ENCODE measurements around the gene CHRM1.

CHRM1 gene

DNA sequence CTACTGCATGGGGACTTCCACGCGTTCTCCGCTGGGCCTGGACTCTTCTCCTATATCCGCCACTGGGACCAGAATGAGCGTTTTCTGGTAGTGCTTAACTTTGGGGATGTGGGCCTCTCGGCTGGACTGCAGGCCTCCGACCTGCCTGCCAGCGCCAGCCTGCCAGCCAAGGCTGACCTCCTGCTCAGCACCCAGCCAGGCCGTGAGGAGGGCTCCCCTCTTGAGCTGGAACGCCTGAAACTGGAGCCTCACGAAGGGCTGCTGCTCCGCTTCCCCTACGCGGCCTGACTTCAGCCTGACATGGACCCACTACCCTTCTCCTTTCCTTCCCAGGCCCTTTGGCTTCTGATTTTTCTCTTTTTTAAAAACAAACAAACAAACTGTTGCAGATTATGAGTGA, 32.8 kb downstream of the CHRM1 start:
- ChIA-PET POLR2A (no interaction called here), CTCF (no interaction called here)
- TF ChIP-seq CTCF (IDR thresholded peaks at IDR 0.05; ENCODE audit: control extremely low read depth, extremely low read depth, low read depth, missing control alignments), result no peak
- DNase-seq (ENCODE audit: extremely low spot score), result no peak

- no peak for TF ChIP-seq CTCF (IDR thresholded peaks at IDR 0.05; ENCODE audit: control extremely low read depth, extremely low read depth, low read depth, missing control alignments)
- ChIA-PET POLR2A (interaction anchor here (0.6 to 2.3 kb wide), 5 partner anchors 29 to 922 kb away, joined by 3 to 13 read pairs (median 4); no protein-coding TSS in a partner anchor), CTCF (interaction anchor here (1.0 to 2.2 kb wide), 7 partner anchors 13 to 514 kb away, joined by 3 to 11 read pairs (median 5); partner anchors contain the start of gene TMEM179B)
- DNase-seq (ENCODE audit: extremely low spot score), result no peak
Observed at GRCh38 chr11:62885137-62885750, 35.9 kb downstream of the CHRM1 start.

GRCh38 chr11:62883673-62884072, 37.5 kb downstream of the CHRM1 start:
- POLR2A ChIA-PET, result interaction anchor here (1.3 to 1.5 kb wide), 2 partner anchors 42 to 292 kb away, joined by 3 to 8 read pairs; partner anchors contain the start of gene TUT1
- no peak for DNase-seq (ENCODE audit: extremely low spot score)
- TF ChIP-seq CTCF (IDR thresholded peaks at IDR 0.05; ENCODE audit: control extremely low read depth, extremely low read depth, low read depth, missing control alignments), result no peak
- CTCF ChIA-PET, result interaction anchor here (1.2 to 3.3 kb wide), 9 partner anchors 11 to 459 kb away, joined by 3 to 15 read pairs (median 5); partner anchors contain the start of gene TMEM179B

DNA sequence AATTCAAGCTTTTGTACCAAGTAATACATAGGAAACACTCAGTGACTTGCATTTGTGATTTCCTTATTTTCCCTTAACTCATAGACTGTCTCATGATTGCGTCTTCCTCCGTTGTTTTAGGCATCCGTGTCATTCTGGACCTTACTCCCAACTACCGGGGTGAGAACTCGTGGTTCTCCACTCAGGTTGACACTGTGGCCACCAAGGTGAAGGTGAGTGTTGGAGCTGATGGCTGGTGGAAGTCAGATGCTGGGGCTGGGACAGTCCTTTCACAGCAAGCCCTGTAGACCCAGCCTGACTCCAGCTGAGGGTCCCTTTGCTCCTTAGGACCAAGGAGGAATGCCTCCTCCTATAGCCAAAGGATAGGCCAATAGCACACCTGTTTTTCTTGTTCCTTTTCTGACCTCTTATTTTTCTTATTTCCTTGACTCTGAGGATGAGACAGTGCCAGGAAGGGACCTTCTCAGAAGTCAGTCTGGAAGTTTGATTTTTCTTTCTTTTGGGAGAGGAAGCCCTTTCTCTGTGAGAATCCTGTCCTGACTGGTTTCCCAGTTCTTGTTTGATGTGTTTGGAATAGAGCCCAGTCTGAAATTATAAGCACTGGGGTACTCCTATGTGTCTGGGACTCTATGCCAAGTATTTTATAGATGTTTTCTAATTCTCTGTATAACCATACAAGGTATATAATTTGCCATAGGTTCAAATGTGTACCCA, 38.2 kb downstream of the CHRM1 start:
- TF ChIP-seq CTCF (IDR thresholded peaks at IDR 0.05; ENCODE audit: control extremely low read depth, extremely low read depth, low read depth, missing control alignments), result no peak
- POLR2A ChIA-PET, result interaction anchor here (1.1 to 2.0 kb wide), 2 partner anchors 43 to 218 kb away, joined by 3 to 13 read pairs; partner anchors contain the start of genes C11orf98, CSKMT and WDR74

DNA sequence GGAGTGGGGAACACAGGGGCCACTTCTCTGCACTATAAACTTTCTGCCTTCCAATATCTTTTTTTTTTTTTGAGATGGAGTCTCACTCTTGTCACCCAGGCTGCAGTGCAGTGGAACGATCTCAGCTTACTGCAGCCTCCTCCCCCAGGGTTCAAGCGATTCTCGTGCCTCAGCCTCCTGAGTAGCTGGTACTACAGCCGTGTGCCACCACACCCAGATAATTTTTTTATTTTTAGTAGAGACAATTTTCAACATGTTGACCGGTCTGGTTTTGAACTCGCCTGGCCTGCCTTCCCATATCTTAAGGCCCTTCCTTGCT, 38.8 kb downstream of the CHRM1 start:
- no peak for TF ChIP-seq CTCF (IDR thresholded peaks at IDR 0.05; ENCODE audit: control extremely low read depth, extremely low read depth, low read depth, missing control alignments)
- no peak for DNase-seq (ENCODE audit: extremely low spot score)
- ChIA-PET CTCF (interaction anchor here (1.0 to 3.3 kb wide), 9 partner anchors 10 to 458 kb away, joined by 3 to 22 read pairs (median 3); partner anchors contain the start of gene TMEM179B), POLR2A (interaction anchor here (1.1 to 2.0 kb wide), 2 partner anchors 42 to 217 kb away, joined by 3 to 13 read pairs; partner anchors contain the start of genes C11orf98, CSKMT and WDR74)

More for the DNA sequence above, 38.2 kb downstream of the CHRM1 start:
- CTCF ChIA-PET, result interaction anchor here (1.0 to 3.3 kb wide), 8 partner anchors 12 to 458 kb away, joined by 3 to 22 read pairs (median 3); partner anchors contain the start of gene TMEM179B
- DNase-seq (ENCODE audit: extremely low spot score), result no peak

Data from GM10248 (cell line).